GM08714 (cell line): ENCODE data around the gene LAMA5.

Experiments used
- H3K4me3 ChIP-seq: fragments of 200-500 bp; sonication (Bioruptor generic); 2 replicates; pipeline ENCODE4 v1.5.1; 2014; ENCODE audit warnings: mild to moderate bottlenecking, low read length, inconsistent platforms
- ZNF274 ChIP-seq: IDR thresholded peaks from 2 replicates; pipeline ENCODE4 v1.6.1; 2012; ENCODE audit warnings: mild to moderate bottlenecking, low read depth, low read length

LAMA5 gene

DNA sequence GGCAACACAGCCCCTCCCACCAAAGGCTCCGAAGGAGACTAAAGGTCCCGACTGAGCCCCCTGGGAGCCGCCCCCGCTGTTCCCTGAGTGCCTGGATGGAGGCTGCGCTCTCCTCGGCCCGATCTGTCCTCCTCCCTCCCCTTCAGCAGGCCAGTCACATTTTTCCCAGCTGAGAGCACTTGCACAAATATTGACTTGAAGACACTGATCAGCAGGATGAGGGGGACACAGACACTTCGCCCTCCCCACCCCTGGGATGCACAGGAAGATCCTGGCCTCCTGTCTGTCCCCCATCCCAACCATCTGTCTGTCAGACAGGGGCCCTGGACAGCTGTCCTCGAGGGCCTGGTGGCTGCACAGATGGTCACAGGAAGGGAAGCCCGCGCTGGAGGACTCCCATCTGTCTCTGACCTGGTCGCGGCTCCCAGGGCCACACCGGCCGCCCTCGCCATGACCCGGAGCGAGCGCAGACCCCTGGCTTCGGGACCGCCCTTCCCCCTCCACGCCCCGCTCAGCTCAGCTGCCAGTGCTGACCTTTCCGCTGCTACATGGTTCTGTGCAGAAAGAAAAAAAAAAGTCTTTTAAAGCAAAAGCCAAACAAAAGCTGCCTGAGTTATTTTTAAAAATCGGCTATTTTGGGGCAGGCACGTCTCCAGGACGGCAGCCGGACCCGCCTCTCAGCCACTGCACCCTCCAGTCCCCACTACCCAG is 11.1 kb downstream of the LAMA5 start:
- H3K4me3 ChIP-seq = no peak overlapping the region
- TF ChIP-seq ZNF274 = no peak

DNA sequence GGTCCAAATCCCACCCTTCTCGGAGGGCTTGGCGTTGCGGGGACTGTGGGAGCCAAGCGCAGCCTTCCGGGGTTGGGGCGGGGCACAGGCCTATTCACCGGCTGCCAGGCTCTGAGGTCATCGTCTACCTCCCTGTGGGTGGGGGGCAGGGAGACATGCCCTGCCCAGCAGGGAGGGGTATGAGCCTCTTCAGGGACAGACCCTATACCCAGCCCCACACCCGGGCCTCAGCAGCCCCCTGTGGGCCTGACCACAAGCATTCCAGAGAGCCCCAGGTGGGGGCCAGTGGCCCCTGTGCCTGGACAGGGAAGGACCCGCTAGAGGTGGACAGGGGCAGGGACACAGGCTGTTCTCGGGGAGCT is 11.6 kb downstream of the LAMA5 start:
- no peak for TF ChIP-seq ZNF274

DNA sequence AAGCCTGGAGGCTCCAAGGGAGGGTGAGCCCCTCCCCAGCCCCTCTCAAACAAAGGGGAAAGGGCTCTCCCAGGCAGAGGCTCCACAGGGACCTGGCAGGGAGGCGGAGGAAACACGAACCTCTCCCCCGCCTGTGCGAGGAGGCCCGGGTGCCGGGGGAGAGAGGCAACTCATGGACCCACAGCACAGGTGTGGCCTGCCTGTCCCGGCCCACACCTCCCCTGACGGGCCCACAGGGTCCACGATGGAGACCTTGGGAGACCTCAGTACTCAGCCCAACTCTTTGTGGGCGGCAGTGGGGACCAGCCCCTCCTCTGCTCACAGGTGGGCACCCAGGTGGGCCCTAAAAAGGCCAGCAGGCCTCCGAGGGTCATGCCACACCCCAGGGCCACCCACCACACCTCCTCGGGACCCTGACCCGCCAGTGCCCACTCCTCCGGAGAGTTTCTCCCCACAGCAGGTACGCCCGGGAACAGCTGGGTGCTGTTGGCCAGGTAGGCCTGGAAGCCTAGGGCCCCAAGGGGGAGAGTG is 12.2 kb downstream of the LAMA5 start:
- no peak for TF ChIP-seq ZNF274
- H3K4me3 ChIP-seq = no peak overlapping the region

More for the DNA sequence above, 11.6 kb downstream of the LAMA5 start:
- no peak overlapping the region for H3K4me3 ChIP-seq

DNA sequence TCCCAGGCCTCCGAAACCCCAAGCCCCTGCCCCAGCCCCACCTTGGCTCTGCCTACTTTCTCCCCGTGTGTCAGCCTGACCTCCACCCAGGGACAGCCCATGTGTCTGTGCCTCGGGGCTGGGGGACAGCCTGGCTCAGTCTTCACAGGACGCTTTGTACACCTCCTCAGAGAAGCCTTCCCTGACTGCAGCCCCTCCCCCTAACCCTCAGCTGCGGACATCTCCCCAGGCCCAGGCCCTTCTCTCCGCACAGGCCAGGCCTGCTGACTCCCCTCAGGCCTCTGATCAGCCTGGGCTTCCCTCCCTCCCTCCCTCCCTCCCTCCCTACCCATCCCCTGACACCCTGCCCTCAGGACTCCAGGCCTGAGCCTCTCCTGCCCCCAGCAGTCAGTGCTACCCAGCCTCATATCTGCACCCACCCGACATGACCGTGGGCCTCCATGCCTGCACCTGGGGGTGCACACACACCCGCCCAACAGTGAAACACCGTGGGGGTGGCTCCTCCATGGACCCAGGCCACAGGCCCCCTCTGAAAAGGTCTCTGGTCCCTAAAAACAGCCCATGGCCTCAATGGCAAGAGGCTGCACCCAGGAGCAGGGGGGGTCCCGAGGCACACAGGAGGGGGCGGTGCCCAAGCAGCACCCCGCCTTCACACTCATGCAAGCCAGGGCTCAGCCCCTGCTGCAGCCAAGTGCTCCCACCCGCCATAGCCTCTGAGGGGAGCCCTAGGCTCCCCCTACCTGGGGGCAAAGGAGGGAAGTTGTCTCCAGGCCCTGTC is 12.9 kb downstream of the LAMA5 start:
- no peak overlapping the region for H3K4me3 ChIP-seq
- no peak for TF ChIP-seq ZNF274

DNA sequence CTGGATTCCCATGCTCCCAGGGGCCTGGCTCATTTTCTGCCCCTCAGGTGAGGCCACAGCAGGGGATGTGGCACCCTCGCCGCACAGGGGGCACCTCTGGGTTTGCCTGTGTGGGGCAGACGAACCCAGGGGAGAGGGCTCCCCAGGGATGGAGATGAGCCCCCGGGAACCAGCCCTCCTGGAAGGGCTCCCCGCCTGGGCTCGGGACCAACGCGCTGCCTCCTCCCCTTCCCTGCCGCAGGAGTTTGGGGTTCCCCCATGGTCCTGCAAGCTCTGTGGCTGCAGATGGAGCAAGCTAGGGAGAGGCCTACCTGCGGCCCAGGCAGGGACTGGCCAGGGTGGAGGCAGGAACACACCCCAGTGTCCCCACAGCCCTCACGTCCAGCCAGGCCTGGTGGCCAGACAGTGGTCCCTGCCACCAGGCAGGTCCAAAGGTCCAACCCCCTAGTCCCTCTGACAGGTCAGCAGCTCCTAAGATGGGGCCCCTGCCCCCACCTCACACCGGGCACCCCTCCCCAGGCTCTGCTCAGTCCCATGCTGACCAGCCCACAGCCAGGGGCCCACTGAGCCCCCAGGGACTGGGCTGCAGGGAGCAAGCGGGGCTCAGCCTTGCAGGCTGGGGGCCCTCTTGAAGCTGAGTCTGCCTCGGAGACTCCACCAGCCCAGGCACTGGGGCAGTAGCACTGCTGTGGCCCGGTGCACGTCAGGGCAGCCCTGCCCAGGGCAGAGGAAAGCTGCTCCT is 13.7 kb downstream of the LAMA5 start:
- TF ChIP-seq ZNF274 = no peak
- H3K4me3 ChIP-seq = no peak overlapping the region

DNA sequence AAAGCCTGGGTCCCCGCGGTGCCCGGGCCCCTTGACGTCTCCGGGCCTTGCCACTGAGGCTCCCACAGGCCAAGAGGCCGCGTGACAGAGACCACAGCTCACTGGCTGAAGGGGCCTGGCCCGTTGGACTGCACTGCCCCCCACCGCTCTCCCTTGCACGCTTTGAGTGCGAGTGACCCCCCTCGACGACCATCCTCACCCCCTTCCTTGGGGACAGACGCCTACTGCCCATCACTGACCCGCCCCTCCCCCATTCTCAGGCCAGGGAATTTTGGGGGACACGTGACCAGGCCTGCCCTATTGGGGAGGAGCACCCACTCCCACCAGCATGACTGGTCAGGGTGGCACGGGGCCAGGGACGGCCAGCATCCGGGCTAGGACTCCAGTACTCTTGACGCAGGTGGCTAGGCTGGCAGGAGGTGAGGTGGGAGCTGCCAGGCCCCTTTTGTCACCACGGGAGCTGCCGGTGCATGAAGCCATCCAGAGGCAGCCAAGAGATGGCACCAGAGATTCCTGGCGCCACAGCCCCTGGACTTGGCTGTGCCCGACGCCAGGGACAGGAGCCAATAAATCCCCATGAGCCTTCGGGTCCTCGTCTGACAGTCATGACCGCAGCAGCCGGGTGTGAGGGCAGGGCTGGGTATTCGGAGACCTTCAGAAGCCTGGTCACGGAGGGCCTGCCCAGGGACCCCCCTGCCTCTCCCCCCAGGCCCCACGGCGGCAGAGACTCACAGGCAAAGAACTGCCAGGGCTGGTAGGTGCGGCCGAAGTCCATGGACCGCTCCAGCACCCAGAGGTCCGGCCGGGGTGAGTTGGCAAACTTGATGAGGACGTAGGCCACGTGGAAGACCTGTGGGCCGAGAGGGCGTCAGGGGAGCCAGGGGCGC is 14.5 kb downstream of the LAMA5 start:
- TF ChIP-seq ZNF274 = no peak
- no peak overlapping the region for H3K4me3 ChIP-seq

DNA sequence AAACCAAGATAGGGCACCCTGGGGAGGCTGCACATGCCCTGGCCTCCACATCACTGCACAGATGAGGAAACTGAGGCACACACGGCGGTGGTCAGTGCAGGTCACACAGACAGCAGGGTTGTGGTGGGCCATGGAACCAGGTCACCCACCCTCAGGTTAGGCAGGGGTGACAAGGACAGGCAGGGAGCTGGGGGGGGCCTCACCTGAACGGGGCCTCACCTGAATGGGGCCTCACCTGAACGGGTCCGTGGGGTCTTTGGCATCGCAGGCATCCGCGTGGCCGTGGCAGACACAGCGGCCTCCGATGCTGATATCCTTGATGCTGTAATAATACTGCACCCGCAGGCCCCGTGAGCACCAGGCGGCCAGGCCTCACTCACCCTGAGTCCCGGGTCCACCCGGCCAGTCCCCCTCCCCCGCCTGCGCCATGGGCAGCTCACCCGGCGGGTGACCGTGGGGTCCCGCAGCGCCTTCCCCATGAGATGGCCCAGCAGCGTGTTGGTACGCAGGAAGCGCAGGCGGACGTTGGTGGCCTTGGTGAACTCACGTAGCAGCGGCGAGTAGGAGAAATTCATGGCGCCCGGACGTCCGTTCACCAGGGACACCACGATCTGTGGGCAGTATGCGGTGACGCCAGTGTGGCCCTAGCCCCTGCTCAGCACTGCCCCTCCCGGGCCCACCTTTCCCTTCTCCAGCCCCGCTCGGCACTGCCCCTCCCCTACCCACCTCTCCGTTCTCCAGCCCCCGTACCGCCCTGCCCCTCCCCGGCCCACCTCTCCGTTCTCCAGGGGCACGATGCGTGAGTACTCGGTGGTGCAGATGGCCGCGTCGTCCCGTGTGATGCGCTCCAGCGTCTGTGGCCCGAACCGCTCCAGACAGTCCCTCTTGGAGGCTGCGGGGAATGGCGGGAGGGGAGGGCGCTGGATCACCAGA is 15.4 kb downstream of the LAMA5 start:
- no peak for TF ChIP-seq ZNF274
- H3K4me3 ChIP-seq = no peak overlapping the region

DNA sequence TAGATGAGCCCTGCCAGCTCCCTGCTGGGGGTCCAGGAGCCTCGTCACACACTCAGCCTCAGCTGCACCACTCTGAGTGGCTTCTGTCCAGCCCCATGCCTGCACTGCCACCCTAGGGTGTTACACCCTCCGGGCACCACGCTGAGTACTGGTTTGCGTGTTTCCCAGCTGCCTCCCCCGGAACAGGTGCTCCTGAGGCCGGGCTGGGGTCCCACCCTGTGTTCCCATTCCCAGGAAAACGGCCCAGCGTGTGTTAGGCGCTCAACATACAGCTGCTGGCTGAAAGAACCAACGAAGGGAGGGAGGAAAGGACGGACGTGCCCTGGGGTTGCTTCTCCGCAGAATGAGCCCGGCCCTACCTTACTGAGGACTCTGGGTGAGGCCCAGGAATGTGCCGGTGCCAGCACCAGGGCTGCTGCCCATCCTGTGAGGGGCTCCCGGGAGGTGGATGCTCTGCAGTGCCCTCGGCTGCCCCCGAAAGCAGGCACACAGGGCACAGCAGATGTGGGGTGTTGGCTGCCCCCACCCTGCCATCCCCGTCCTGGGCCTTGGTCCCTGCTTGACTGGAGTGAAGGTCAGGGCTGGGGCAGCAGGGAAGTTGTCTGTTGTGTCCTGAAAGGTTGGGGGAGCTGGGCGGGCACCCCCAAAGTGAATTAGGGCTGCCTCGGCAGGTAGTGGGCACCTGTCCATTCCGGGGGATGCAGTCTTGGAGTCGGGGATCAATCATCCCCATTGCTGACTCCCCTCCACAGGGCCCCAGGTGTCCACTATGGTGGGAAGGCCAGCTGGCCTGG is 16.3 kb downstream of the LAMA5 start:
- no peak for TF ChIP-seq ZNF274
- no peak overlapping the region for H3K4me3 ChIP-seq

DNA sequence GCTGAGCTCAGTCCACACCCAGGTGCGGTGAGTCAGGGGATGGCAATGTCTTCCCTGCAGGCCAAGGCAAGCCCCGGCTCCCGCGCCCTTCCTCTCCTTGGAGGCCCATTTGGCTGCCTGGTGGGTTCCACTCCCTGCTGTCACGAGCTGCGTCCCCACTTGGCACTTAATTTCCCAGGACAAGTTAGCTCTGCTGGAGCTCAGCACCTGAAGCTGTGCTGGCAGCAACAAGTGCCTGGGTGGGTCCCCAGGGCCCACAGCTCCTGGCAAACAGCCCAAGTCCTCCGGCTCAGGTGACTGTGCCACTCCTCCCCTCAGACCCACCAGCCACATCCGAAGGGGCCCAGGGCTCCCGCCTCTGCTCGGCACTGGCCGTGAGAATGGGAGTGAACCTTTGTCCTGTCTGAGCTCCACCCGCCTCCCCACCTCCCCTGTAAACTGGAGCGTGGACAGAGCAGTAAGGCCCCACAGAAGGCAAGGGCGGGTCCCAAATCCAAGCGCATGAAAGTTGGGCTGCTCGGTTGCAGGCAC is 16.9 kb downstream of the LAMA5 start:
- no peak for TF ChIP-seq ZNF274
- H3K4me3 ChIP-seq = no peak overlapping the region

DNA sequence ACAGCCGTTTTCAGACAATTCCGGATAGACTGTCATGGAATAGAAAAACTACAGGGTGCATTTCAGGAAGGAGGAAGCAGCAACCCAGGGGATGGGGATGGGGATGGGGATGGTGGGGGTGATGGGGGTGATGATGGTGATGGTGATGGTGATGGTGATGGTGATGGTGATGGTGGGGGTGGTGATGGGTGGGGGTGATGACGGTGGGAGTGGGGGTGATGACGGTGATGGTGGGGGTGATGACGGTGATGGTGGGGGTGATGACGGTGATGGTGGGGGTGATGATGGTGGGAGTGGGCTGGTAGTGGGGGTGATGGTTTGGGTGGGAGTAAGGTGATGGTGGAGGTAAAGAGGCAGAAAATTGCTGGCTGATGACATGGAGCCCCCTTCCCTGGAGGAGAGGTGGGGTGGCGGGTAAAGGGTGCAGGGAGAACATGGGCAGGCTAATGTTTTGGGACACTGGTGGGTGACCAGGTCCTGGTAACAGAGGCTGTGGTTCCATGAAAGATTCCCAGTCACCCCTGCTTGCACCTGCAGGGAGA is 17.5 kb downstream of the LAMA5 start:
- TF ChIP-seq ZNF274 = no peak
- H3K4me3 ChIP-seq = no peak overlapping the region

DNA sequence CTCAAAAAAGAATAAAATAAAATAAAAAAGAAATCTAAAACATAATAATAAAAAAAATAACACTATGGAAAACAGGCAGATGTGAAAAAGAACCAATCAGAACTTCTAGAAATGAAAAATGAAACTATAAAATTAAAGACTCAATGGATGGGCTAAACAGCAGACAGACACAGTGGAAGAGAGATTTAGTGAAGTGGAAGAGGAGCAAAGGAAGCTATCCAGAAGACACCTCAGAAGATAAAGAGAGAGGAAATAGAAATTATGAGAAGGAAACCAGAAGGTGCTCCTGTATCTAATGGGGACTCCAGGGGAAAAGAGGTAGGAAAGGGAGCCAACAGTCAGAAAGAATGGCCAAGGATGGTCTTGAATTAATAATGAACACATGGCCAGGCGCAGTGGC is 18.5 kb downstream of the LAMA5 start:
- no peak for TF ChIP-seq ZNF274
- no peak overlapping the region for H3K4me3 ChIP-seq
